ENCODE results near the gene PPFIA1.
A peak's percentile ranks its signal among the peaks of the same experiment; 100 is the strongest.

The PPFIA1 gene

GRCh38 chr11:70270104-70270876 is at the start of gene PPFIA1:
TSS of gene PPFIA1 (plus strand) at chr11:70270690. CDS start at chr11:70272173, 1,483 bp downstream.
- peak; percentile 95 for DNase-seq

- no peak for DNase-seq
Observed at GRCh38 chr11:70220920-70221319, 49.6 kb upstream of the PPFIA1 start.

- DNase-seq, result no peak
Observed at GRCh38 chr11:70225681-70226177, 44.8 kb upstream of the PPFIA1 start.

- no peak for DNase-seq
Observed at GRCh38 chr11:70226183-70226582, 44.3 kb upstream of the PPFIA1 start.

- no peak for DNase-seq
Observed at GRCh38 chr11:70226967-70227366, 43.5 kb upstream of the PPFIA1 start.

GRCh38 chr11:70229737-70230136 is 40.8 kb upstream of the PPFIA1 start:
- no peak for DNase-seq

GRCh38 chr11:70230151-70230839 is 40.2 kb upstream of the PPFIA1 start:
- DNase-seq, result no peak

- DNase-seq, result no peak
Observed at GRCh38 chr11:70230840-70231710, 39.4 kb upstream of the PPFIA1 start.

- no peak for DNase-seq
Observed at GRCh38 chr11:70233034-70233433, 37.5 kb upstream of the PPFIA1 start.

GRCh38 chr11:70233511-70233934 is 37.0 kb upstream of the PPFIA1 start:
- DNase-seq, result no peak

GRCh38 chr11:70233962-70234361 is 36.5 kb upstream of the PPFIA1 start:
- DNase-seq, result no peak

GRCh38 chr11:70240337-70240736 is 30.2 kb upstream of the PPFIA1 start:
- no peak for DNase-seq

GRCh38 chr11:70241709-70242108 is 28.8 kb upstream of the PPFIA1 start:
- DNase-seq, result no peak

- no peak for DNase-seq
Observed at GRCh38 chr11:70242885-70243284, 27.6 kb upstream of the PPFIA1 start.

GRCh38 chr11:70243912-70244652 is 26.4 kb upstream of the PPFIA1 start:
- no peak for DNase-seq

GRCh38 chr11:70244698-70245097 is 25.8 kb upstream of the PPFIA1 start:
- DNase-seq, result no peak

GRCh38 chr11:70246196-70246595 is 24.3 kb upstream of the PPFIA1 start:
- DNase-seq, result no peak

- DNase-seq, result no peak
Observed at GRCh38 chr11:70247042-70247709, 23.3 kb upstream of the PPFIA1 start.

GRCh38 chr11:70247710-70248072 is 22.8 kb upstream of the PPFIA1 start:
- DNase-seq, result no peak

GRCh38 chr11:70250876-70251658 is 19.4 kb upstream of the PPFIA1 start:
- no peak for DNase-seq
